ENCODE results near the gene CIDEA. TPM values are rescaled to one million over a fixed set of nuclear protein-coding genes. Genes with fewer than 3 reads are reported as not detected.
"Not testable (repeated sequence)": the region's sequence is repeated elsewhere in the genome, so short reads cannot be mapped to it uniquely, and the experiment has no call there.

CIDEA gene
- not detected in 2 replicates for polyA plus RNA-seq (2014; cell fraction: cytosol; rRNA removed)
- polyA plus RNA-seq (2014; cell fraction: nucleus; rRNA removed) = not detected in 2 replicates

DNA sequence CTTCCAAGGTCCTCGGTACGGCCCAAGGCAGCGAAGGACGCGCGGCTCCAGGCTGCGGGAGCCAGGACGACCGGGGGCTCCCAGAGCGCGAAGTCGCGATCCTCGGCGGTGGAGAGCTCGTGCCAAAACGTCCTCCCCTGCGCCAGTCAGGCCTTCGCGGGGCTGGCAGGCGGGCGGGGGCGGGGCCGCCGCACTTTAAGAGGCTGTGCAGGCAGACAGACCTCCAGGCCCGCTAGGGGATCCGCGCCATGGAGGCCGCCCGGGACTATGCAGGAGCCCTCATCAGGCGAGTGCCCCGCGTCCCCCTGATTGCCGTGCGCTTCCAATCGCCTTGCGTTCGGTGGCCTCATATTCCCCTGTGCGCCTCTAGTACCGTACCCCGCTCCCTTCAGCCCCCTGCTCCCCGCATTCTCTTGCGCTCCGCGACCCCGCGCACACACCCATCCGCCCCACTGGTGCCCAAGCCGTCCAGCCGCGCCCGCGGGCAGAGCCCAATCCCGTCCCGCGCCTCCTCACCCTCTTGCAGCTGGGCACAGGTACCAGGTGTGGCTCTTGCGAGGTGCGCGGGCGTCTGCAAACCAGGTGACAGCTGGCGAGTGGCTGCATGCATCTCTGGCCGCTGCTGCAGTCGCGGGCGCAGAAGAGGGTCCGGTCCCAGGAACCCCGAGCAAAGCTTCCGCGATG lies at the start of gene CIDEA:
TSS of gene CIDEA (plus strand) at position 226 of the 684 bp plus-strand sequence. CDS start at position 249, 23 bp downstream.
- DNase-seq (ENCODE audit: low spot score) = no peak

GRCh38 chr18:12208296-12209153 lies 45.6 kb upstream of the CIDEA start:
- not testable (repeated sequence) for DNase-seq (ENCODE audit: low spot score)

- DNase-seq (ENCODE audit: low spot score) = not testable (repeated sequence)
These were observed 41.9 kb upstream of the CIDEA start for GRCh38 chr18:12212308-12212707.

- not testable (repeated sequence) for DNase-seq (ENCODE audit: low spot score)
These were observed 39.7 kb upstream of the CIDEA start for GRCh38 chr18:12214296-12215005.

DNA sequence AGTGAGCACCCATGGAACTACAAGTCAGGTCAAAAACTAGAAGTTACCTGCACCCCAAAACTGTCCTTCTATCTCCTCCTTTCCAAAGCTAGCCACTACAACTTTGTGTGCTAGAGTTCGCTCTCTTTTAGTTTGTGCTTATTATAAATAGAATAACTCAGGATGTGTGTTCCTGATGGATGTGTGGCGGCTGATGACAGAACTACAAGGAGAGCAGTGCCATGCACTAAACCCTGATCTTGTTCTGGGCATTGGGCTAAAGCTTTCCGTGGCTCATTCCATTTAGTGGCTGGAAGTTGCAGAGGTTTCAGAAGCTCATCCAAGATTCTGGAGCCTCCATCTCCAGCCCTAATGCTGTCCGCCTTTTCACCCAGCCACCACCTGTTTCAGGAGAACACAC lies 37.7 kb upstream of the CIDEA start:
- DNase-seq (ENCODE audit: low spot score) = not testable (repeated sequence)

GRCh38 chr18:12218603-12219002 lies 35.6 kb upstream of the CIDEA start:
- DNase-seq (ENCODE audit: low spot score) = not testable (repeated sequence)

- not testable (repeated sequence) for DNase-seq (ENCODE audit: low spot score)
These were observed 32.1 kb upstream of the CIDEA start for GRCh38 chr18:12222041-12222440.

DNA sequence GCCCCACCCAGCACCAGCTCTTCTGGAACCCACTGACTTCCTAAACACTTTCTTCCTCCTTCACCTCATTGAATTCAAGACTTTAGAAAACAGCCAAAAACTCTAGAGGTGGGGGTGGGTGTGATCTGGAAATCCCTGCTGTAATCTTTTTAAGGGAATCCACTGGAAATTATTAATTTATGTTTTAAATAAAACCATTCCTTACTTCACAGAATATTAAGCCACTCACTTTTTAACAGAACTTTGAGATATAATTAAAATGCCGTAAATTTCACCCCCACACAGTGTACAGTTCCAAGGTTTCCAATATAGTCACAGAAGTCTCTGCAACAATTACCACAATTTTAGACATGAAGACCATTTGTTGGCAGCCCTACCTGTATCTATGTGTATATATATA lies 30.8 kb upstream of the CIDEA start:
- not testable (repeated sequence) for DNase-seq (ENCODE audit: low spot score)

- not testable (repeated sequence) for DNase-seq (ENCODE audit: low spot score)
These were observed 27.4 kb upstream of the CIDEA start for GRCh38 chr18:12226807-12227206.

DNA sequence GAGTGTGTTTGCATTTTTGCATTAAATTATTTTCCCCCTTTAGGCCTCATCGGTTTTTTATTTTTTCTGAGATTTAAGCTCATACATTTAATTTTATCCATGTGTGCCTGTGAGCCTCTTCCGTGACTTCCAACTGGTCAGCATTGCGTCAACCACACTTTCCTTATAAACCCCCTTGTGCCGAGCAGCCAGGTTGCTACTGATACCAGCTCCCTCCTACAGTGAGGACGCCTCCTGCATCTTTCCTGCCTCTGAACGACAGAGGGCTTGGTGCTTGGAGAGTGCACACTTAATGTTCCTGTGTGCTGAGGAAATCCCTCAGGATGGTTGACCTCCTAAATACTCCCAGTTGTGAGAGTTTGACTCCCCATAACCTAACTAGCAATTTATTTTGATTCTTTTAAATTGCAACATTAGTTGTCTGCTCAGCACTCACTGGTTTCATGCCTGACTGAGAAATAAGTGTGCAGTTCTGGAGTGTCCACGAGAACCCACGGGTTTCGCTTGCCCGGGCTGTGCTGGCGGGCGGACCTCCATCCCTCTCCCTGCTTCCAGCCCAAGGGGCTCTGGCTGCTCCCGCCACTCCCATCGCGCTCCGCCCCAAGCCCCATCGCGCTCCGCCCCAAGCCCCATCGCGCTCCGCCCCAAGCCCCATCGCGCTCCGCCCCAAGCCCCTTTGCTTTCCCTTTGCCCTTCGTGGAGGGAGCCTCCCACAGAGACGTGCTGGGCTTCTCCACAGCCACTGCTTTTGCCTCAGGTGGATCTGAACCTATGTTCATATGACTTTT lies 26.6 kb upstream of the CIDEA start:
- DNase-seq (ENCODE audit: low spot score) = not testable (repeated sequence)

- not testable (repeated sequence) for DNase-seq (ENCODE audit: low spot score)
These were observed 25.9 kb upstream of the CIDEA start for GRCh38 chr18:12228308-12228707.

- DNase-seq (ENCODE audit: low spot score) = not testable (repeated sequence)
These were observed 23.6 kb upstream of the CIDEA start for GRCh38 chr18:12230561-12230960.

DNA sequence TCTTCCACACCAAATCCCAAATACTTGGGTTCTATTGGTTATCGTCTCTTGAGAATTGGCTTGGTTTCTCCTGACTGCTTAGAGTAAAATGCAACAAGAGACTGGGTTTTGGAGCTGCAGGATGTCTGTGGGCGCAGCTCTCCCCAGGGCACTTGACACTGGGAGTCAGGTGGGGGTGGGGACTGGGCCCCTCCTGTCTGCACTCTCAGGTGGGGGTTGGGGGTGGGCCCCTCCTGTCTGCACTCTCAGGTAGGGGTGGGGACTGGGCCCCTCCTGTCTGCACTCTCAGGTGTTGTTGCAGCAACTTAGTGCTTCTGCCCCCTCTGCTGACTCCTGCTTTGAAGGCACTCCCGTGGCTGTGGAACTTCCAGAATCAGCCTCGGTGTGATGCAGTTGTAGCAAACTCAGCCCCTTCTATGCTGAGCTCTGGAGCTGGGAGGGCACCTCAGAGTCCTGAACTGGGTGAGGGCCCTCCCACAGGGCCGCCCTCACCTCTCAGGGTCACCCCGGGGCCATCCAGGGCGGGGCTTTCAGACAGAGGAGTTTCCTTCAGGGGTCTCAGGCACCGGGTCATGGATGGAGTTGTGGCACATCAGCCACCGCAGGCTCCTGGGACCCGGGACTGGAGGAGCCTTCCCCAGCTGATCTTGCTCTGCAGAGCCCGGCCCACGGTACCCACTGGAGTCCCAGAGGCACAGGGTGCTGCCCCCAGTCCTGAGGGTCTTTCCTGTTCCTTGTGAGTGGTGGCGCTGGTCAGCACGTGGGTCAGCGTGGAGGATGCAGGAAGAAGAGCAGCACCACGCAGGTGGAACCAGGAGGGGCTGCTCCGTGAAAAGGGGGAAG lies 22.9 kb upstream of the CIDEA start:
- no peak for DNase-seq (ENCODE audit: low spot score)

- DNase-seq (ENCODE audit: low spot score) = no peak
These were observed 22.2 kb upstream of the CIDEA start for GRCh38 chr18:12231986-12232385.

DNA sequence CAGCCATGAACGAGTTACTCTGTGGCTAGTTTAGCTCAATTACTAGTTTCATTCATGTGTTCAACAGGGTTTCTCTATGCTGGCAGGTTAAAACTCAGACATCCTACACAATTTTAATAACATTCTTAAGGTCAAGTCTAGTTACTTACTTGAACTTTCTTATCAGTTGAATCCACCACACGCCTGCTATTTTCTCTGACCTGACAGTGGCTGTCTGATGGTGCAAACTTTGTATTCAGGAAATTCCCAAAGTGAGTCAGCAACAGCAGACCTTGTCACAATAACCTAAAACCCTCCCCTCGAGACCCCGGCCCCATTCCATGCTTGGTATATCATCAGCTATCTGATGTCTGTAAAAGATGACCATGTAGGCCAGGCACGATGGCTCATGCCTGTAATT lies 20.8 kb upstream of the CIDEA start:
- no peak for DNase-seq (ENCODE audit: low spot score)

DNA sequence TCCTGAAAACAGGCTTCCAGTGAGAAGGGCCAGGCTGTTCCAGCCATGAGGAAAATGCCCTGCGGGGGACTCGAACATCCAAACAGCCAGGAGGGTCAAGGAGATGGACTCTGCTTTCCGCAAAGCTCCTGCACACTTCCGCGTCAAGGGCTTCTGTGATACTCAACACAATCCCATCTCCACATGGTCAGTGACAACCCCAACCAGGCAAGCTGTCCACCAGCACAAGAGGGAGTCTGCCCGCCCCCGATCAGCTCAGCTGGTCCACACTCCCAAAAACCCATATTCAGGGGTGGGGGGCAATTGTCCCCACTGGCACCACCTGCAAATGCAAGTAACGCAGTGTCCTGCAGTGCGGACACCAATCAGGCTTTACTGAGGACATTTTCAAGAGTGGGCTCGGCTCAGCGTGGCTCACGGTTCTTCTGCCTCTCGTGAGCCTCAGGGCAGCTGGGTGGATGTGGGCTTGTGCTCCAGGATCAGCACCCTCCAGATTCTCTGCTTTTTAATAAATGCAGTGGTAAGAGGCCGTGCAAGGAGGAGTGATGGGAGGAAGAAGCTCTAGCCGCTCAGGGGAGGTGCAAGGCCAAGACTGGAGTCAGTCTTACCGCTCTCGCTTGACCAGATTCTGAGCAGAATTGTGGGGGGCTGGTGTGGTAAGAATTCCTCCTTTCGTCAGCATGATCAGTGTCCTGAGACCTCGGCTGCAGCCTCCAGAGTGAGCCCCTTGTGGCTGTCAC lies 19.5 kb upstream of the CIDEA start:
- no peak for DNase-seq (ENCODE audit: low spot score)

GRCh38 chr18:12236141-12236540 lies 18.0 kb upstream of the CIDEA start:
- no peak for DNase-seq (ENCODE audit: low spot score)

DNA sequence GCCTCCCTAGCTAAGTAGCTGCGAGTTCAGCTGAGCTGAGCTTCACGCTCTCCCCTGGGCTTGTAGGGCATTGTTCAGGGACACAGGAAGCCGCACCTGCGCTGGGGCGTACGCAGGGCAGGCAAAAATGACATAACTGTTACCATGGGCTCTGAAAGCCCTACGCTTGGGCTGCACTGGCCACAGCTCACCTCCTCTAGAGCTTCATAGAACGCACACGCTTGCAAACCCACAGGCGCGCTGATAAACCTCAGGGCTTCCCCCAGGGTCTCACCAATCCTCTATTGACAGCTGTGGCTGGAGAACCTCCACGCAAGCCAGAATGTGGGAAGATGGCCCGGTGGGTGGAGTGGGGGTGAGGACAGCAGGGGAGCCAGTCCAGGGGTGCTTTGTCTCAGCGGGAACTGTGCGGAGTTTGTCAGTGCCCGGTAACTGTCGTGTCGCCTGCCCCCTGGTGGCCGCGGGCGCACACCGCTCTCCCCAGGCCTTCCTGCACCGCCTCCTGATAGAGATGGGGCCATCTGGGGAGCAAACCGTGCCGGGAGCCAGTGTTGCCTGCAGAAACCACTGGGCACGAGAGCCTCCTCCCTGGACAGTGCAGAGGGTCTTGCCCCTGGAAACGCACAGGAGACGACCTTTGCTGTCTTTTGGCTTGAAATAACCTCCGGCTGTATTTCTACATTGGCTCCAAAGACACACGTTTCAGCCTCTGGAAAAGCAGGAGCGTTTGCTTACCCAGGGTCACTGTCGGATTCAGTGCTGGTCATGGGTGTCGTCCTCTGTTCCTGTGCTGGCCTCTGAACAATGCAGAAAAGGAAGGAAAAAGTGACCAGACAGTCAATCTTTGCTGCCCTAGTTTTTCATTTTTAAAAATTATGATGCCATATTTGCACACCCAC lies 17.0 kb upstream of the CIDEA start:
- peak; percentile 59 for DNase-seq (ENCODE audit: low spot score)

Data from SK-N-DZ (cell line).